ENCODE results near the gene IKBKG.

IKBKG gene

DNA sequence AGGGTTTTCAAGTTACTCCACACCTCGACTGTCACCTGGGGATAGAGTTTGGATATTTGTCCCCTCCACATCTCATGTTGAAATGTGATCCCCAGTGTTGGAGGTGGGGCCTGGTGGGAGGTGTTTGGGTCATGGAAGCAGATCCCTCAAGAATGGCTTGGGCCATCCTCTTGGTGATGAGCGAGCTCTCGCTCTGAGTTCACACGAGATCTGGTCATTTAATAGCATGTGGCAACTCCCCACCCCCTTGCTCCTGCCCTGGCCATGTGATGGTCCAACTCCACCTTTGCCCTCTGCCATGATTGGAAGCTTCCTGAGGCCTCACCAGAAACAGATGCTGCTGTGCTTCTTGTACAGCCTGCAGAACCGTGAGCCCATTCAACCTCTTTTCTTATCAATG lies 45.8 kb downstream of the IKBKG start:
- H3K27me3 ChIP-seq = no peaks in the 10 kb centered on the region
- intact Hi-C loops (cut with DNase I; ENCODE audit: low total_unique reads) = no loop called here
- no peak for DNase-seq

DNA sequence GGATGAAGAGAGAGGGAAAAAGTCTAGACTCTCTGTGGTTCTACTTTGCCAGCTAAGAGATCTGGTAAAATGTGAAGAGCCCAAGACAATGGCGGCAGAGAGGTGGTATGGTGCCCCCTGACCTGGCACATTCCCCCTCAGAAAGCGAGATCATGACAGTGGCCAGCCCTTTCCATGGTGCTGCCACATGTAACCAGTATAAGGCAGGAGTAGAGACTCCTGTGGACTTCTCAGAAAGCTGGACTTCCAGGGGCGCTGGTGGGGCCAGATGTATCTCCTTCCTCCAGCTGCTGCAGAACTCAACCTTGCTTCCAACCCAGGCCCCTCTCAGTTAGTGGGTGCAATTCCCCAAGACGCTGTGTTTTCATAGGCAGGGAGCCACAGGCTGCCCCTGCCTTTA lies 47.1 kb downstream of the IKBKG start:
- Histone ChIP-seq H3K9me3 (no peaks in the 10 kb centered on the region), H3K27me3 (no peaks in the 10 kb centered on the region), H3K4me1 (no peaks in the 10 kb centered on the region), H3K36me3 (no peaks in the 10 kb centered on the region), H3K27ac (no peak overlapping the region), H3K4me3 (no peak overlapping the region)
- intact Hi-C loops (cut with DNase I; ENCODE audit: low total_unique reads) = no loop called here
- TF ChIP-seq, protein P1, sequence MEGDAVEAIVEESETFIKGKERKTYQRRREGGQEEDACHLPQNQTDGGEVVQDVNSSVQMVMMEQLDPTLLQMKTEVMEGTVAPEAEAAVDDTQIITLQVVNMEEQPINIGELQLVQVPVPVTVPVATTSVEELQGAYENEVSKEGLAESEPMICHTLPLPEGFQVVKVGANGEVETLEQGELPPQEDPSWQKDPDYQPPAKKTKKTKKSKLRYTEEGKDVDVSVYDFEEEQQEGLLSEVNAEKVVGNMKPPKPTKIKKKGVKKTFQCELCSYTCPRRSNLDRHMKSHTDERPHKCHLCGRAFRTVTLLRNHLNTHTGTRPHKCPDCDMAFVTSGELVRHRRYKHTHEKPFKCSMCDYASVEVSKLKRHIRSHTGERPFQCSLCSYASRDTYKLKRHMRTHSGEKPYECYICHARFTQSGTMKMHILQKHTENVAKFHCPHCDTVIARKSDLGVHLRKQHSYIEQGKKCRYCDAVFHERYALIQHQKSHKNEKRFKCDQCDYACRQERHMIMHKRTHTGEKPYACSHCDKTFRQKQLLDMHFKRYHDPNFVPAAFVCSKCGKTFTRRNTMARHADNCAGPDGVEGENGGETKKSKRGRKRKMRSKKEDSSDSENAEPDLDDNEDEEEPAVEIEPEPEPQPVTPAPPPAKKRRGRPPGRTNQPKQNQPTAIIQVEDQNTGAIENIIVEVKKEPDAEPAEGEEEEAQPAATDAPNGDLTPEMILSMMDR (IDR thresholded peaks at IDR 0.05) = no peak
- DNase-seq = no peak

More for the DNA sequence above, 45.8 kb downstream of the IKBKG start:
- Histone ChIP-seq H3K4me1 (no peaks in the 10 kb centered on the region), H3K36me3 (no peaks in the 10 kb centered on the region), H3K27ac (no peak overlapping the region), H3K9me3 (no peaks in the 10 kb centered on the region), H3K4me3 (no peak overlapping the region)
- TF ChIP-seq, protein P1 (IDR thresholded peaks at IDR 0.05) = no peak

DNA sequence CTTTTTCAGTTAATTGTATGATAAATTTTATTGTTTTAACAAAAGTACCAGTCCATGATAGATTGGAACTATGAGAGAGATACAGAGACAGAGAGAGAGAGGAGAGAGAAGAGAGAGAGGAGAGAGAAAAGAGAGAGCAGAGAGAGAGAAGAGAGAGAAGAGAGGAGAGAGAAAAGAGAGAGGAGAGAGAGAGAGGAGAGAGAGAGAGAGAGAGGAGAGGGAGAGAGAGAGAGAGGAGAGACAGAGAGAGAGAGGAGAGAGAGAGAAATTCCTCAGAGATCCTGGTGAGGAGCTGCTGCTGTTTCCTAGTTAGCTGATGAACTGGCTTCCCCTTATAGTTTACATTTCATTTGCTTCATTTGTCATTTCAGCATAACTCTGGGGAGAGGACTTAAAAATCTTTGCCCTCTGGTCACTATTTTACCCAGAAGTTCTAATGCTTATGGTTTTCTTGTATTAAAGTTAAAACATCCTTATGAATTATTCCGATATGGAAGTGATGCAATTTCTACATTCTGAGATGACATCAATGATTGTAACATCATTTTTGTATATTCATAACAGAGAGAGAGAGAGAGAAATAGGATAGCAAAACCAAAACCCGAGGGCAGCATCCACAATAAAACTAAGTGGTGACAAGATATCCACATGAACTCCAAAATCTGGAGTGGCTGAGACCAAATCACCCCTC lies 48.3 kb downstream of the IKBKG start:
- no peak for DNase-seq
- TF ChIP-seq, protein P1 (IDR thresholded peaks at IDR 0.05) = no peak

DNA sequence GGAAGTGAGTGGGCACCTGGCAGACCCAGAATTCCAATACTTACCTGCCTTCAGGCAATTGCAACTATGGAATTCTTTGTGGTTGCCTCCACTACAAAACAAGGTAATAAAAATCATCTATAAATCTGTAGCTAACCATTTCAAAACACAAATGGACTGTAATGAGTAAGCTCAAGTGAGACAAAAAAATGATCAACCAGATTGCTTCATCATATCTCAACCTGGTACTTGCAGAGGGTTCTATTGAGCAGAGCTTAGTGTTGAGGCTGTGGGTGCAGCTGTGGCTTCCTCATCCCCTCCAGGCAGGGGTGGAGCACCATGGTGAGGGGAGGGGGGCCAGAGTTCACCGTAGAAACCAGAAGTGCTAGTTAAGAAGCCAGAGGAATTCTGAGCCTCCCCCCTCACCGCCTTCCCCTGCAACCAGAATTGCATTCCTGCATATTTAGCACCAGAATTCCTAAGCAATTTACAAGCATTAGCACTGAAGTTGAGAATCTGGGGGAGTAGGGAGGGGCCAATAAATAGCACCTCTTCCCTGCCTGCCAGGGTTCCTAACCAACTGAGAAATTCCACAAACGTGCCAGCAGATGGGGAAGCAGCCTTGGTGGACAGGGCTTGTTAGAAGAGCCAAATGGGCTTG lies 49.0 kb downstream of the IKBKG start:
- Histone ChIP-seq H3K4me3 (no peak overlapping the region), H3K4me1 (no peaks in the 10 kb centered on the region), H3K27me3 (no peaks in the 10 kb centered on the region), H3K9me3 (no peaks in the 10 kb centered on the region), H3K27ac (no peak overlapping the region), H3K36me3 (no peaks in the 10 kb centered on the region)
- TF ChIP-seq, protein P1 (IDR thresholded peaks at IDR 0.05) = no peak
- intact Hi-C loops (cut with DNase I; ENCODE audit: low total_unique reads) = no loop called here
- DNase-seq = no peak

More for the DNA sequence above, 48.3 kb downstream of the IKBKG start:
- no peaks in the 10 kb centered on the region for H3K4me1 ChIP-seq
- no peaks in the 10 kb centered on the region for H3K27me3 ChIP-seq
- no peaks in the 10 kb centered on the region for H3K36me3 ChIP-seq
- intact Hi-C loops (cut with DNase I; ENCODE audit: low total_unique reads) = no loop called here
- no peak overlapping the region for H3K4me3 ChIP-seq
- no peak overlapping the region for H3K27ac ChIP-seq
- H3K9me3 ChIP-seq = no peaks in the 10 kb centered on the region

DNA sequence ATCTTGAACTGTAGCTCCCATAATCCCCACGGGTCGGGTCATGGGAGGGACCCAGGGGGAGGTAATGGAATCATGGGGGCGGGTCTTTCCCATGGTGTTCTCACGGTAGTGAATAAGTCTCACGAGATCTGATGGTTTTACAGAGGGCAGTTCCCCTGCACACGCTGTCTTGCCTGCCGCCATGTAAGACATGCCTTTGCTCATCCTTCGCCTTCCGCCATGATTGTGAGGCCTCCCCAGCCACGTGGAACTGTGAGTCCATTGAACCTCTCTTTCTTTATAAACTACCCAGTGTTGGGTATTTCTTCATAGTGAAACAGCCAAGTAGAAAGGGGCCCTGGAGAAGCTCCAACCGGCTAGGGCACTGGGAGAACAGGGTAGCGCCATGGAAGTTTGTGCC lies 49.8 kb downstream of the IKBKG start:
- no peak overlapping the region for H3K4me3 ChIP-seq
- H3K4me1 ChIP-seq = no peaks in the 10 kb centered on the region
- H3K9me3 ChIP-seq = no peaks in the 10 kb centered on the region
- no peaks in the 10 kb centered on the region for H3K36me3 ChIP-seq
- H3K27ac ChIP-seq = no peak overlapping the region
- intact Hi-C loops (cut with DNase I; ENCODE audit: low total_unique reads) = no loop called here
- DNase-seq = no peak
- TF ChIP-seq, protein P1 (IDR thresholded peaks at IDR 0.05) = no peak
- H3K27me3 ChIP-seq = no peaks in the 10 kb centered on the region

Measured in tibial artery (tissue), 4 donors.